ENCODE data around the gene ZG16.

ZG16 gene

DNA sequence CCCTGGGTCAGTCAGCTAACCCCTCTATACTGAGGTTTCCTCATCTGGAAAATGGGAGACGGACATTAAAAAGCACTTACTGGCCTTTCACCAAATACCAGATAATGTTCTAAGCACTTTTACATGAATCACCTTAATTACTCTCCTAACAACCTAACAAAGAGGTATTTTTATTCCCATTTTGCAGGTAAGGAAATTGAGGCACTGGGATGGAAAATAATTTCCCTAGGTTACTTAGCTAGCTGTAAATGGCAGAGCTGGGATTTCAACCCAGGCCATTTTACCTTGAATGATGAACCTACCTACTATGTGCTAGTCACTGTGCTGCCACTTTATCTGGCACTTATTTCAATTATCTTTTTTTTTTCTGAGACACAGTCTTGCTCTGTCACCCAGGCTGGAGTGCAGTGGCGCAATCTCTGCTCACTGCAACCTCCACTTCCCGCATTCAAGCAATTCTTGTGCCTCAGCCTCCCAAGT lies 16.2 kb downstream of the ZG16 start:
- no peak for TF ChIP-seq CTCF (IDR thresholded peaks at IDR 0.05; ENCODE audit: low read depth, low read length)
- peaks cover 52% of the 10 kb centered on the region for H3K36me3 ChIP-seq
- no peaks in the 10 kb centered on the region for H3K27me3 ChIP-seq
- no peak for DNase-seq
- no peak overlapping the region for H3K4me3 ChIP-seq (ENCODE audit: low read depth, low read length)
- H3K9me3 ChIP-seq, result no peaks in the 10 kb centered on the region
- no peaks in the 10 kb centered on the region; the same call in 1 of the 2 replicates for H3K4me1 ChIP-seq

DNA sequence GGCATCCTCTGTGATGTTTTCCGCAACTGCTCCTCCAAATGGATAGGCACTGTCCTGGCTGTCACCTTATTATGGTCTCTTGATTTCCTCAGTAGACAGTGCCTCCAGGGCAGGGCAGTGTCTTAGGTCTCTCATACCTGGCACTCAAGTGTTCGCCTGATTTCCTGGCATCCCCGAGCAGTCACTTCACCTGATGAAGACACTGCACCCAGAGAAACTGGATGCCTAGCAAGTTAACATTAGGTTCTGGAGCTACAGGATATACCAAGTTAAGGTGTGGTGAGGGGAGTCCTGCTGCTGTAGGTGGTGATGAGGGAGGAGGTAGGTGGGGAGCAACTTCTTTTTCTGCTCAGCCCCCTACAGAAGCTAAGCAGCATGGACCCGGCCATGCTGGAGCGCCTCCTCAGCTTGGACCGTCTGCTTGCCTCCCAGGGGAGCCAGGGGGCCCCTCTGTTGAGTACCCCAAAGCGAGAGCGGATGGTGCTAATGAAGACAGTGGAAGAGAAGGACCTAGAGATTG lies 24.4 kb downstream of the ZG16 start:
- Histone ChIP-seq H3K27me3 (no peaks in the 10 kb centered on the region), H3K4me1 (peaks cover 3% of the 10 kb centered on the region; the same call in 1 of the 2 replicates), H3K36me3 (peaks cover 58% of the 10 kb centered on the region), H3K4me3 (ENCODE audit: low read depth, low read length) (no peak overlapping the region), H3K9me3 (no peaks in the 10 kb centered on the region)
- no peak for TF ChIP-seq CTCF (IDR thresholded peaks at IDR 0.05; ENCODE audit: low read depth, low read length)
- DNase-seq, result no peak

- Histone ChIP-seq H3K4me3 (ENCODE audit: low read depth, low read length) (no peak overlapping the region; the same call in 1 of the 2 replicates), H3K4me1 (peaks cover 3% of the 10 kb centered on the region; the same call in 1 of the 2 replicates), H3K27me3 (no peaks in the 10 kb centered on the region), H3K36me3 (peaks cover 51% of the 10 kb centered on the region), H3K9me3 (no peaks in the 10 kb centered on the region)
- DNase-seq, result no peak
- no peak for TF ChIP-seq CTCF (IDR thresholded peaks at IDR 0.05; ENCODE audit: low read depth, low read length)
Observed at GRCh38 chr16:29804020-29804419, 26.0 kb downstream of the ZG16 start.

DNA sequence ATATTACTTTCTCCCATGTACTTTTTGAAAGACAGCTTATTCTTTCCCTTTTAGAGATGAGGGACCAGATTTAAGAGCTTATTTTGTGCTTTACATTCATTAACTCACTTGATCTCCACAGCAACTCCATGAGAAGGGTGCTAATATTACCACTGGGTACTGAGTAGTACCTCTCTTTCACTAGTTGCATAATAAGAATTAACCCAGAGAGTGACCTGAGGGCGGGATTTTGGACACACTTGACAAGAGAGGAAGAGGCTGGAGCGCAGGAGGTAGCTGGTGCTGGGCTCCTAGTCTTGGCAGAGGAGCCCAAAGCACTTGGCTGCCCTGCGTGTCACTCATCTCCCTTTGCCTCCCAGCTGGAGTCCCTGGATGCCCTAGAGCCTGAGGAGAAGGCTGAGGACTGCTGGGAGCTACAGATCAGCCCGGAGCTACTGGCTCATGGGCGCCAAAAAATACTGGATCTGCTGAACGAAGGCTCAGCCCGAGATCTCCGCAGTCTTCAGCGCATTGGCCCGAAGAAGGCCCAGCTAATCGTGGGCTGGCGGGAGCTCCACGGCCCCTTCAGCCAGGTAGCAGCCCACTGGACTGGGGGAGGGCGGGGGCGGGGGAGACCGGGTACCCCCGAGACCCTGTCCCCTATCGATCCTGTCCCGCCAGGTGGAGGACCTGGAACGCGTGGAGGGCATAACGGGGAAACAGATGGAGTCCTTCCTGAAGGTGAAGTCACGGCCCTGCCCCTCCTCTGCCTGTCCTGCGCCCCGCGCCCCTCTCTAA lies 26.6 kb downstream of the ZG16 start:
- peaks cover 49% of the 10 kb centered on the region for H3K36me3 ChIP-seq
- no peaks in the 10 kb centered on the region for H3K27me3 ChIP-seq
- no peak for TF ChIP-seq CTCF (IDR thresholded peaks at IDR 0.05; ENCODE audit: low read depth, low read length)
- H3K4me3 ChIP-seq (ENCODE audit: low read depth, low read length), result peak overlapping the region; percentile 73
- H3K4me1 ChIP-seq, result peaks cover 3% of the 10 kb centered on the region; the same call in 1 of the 2 replicates
- H3K9me3 ChIP-seq, result no peaks in the 10 kb centered on the region
- DNase-seq, result peak; percentile 49

GRCh38 chr16:29805232-29806098 lies 27.4 kb downstream of the ZG16 start:
- H3K4me1 ChIP-seq, result peaks cover 3% of the 10 kb centered on the region
- no peaks in the 10 kb centered on the region for H3K27me3 ChIP-seq
- H3K4me3 ChIP-seq (ENCODE audit: low read depth, low read length), result peak overlapping the region; percentile 73
- peaks cover 45% of the 10 kb centered on the region for H3K36me3 ChIP-seq
- DNase-seq, result peak; percentile 98
- TF ChIP-seq CTCF (IDR thresholded peaks at IDR 0.05; ENCODE audit: low read depth, low read length), result no peak
- no peaks in the 10 kb centered on the region for H3K9me3 ChIP-seq
